ENCODE measurements around the gene LRP8.

- no peak for TF ChIP-seq ARID3A (IDR thresholded peaks at IDR 0.05; ENCODE audit: borderline replicate concordance, low read depth, low read length)
- no peak for TF ChIP-seq ZBTB7A (IDR thresholded peaks at IDR 0.05; ENCODE audit: borderline replicate concordance, control insufficient read depth, low read depth, low read length)
- TF ChIP-seq, protein P1, sequence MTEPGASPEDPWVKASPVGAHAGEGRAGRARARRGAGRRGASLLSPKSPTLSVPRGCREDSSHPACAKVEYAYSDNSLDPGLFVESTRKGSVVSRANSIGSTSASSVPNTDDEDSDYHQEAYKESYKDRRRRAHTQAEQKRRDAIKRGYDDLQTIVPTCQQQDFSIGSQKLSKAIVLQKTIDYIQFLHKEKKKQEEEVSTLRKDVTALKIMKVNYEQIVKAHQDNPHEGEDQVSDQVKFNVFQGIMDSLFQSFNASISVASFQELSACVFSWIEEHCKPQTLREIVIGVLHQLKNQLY (CRISPR knock-in tag; conservative IDR thresholded peaks at IDR 0.05): no peak
- no peak for TF ChIP-seq ZNF668 (CRISPR knock-in tag; IDR thresholded peaks at IDR 0.05)
- TF ChIP-seq, protein P2, sequence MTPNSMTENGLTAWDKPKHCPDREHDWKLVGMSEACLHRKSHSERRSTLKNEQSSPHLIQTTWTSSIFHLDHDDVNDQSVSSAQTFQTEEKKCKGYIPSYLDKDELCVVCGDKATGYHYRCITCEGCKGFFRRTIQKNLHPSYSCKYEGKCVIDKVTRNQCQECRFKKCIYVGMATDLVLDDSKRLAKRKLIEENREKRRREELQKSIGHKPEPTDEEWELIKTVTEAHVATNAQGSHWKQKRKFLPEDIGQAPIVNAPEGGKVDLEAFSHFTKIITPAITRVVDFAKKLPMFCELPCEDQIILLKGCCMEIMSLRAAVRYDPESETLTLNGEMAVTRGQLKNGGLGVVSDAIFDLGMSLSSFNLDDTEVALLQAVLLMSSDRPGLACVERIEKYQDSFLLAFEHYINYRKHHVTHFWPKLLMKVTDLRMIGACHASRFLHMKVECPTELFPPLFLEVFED (CRISPR knock-in tag; conservative IDR thresholded peaks at IDR 0.05): no peak
- no peak for TF ChIP-seq NCOA1 (IDR thresholded peaks at IDR 0.05; ENCODE audit: low read depth)
- TF ChIP-seq, protein P3, sequence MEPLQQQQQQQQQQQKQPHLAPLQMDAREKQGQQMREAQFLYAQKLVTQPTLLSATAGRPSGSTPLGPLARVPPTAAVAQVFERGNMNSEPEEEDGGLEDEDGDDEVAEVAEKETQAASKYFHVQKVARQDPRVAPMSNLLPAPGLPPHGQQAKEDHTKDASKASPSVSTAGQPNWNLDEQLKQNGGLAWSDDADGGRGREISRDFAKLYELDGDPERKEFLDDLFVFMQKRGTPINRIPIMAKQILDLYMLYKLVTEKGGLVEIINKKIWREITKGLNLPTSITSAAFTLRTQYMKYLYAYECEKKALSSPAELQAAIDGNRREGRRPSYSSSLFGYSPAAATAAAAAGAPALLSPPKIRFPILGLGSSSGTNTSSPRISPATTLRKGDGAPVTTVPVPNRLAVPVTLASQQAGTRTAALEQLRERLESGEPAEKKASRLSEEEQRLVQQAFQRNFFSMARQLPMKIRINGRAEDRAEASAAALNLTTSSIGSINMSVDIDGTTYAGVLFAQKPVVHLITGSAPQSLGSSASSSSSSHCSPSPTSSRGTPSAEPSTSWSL (CRISPR knock-in tag; IDR thresholded peaks at IDR 0.05; ENCODE audit: borderline replicate concordance): no peak
- no peak for TF ChIP-seq ZFX (CRISPR knock-in tag; IDR thresholded peaks at IDR 0.05)
- TF ChIP-seq, protein P4, sequence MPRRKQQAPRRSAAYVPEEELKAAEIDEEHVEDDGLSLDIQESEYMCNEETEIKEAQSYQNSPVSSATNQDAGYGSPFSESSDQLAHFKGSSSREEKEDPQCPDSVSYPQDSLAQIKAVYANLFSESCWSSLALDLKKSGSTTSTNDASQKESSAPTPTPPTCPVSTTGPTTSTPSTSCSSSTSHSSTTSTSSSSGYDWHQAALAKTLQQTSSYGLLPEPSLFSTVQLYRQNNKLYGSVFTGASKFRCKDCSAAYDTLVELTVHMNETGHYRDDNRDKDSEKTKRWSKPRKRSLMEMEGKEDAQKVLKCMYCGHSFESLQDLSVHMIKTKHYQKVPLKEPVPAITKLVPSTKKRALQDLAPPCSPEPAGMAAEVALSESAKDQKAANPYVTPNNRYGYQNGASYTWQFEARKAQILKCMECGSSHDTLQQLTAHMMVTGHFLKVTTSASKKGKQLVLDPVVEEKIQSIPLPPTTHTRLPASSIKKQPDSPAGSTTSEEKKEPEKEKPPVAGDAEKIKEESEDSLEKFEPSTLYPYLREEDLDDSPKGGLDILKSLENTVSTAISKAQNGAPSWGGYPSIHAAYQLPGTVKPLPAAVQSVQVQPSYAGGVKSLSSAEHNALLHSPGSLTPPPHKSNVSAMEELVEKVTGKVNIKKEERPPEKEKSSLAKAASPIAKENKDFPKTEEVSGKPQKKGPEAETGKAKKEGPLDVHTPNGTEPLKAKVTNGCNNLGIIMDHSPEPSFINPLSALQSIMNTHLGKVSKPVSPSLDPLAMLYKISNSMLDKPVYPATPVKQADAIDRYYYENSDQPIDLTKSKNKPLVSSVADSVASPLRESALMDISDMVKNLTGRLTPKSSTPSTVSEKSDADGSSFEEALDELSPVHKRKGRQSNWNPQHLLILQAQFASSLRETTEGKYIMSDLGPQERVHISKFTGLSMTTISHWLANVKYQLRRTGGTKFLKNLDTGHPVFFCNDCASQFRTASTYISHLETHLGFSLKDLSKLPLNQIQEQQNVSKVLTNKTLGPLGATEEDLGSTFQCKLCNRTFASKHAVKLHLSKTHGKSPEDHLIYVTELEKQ (CRISPR knock-in tag; IDR thresholded peaks at IDR 0.05): no peak
- TF ChIP-seq CTCF (IDR thresholded peaks at IDR 0.05 in 2 of 3, conservative IDR thresholded peaks at IDR 0.05 in 1 of 3; ENCODE audit: insufficient read depth in 2 of 3, low read depth in 1 of 3, low read length in 3 of 3): no peak
Observed at GRCh38 chr1:53372501-53372951, 44.7 kb upstream of the LRP8 start.

Measured in K562 (cell line).